ENCODE data around the gene GADD45G.

GADD45G gene

DNA sequence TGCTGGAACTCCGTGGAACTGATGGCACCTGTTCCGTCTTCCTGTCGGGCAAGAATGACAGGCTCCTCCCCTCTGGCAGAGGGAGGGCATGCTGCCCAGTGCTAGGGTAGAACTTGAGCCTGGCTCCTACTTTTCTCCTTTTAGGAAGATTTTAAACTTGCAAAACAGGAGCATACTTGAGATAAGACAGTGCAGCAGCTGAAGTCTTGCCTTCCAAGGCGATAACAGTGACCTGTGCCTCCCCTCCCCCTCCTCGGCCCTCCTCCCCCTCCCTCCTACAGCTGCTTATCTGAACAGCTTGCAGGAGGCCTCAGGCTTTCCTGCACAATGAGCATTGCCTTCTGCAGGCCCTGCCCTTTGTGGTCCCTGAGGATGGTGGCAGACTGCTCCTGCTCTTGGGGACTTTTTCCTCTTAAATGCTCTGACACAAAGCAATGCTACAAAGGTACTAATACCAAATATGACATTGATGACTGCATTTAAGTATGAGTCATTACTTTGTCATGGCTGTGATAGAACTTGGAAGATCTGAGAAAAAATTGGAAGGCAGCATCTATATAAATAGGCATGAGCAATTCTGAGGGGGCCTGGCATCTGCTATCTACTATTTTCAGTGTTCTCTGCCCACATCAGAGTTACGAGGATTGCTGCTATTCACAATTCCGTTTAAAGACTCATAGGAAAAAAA lies 2.0 kb downstream of the GADD45G start:
- Histone ChIP-seq H3K27ac (peak overlapping the region in 14 of 21 experiments; percentile 37 to 95 (median 81)), H3K4me3 (peak overlapping the region in 6 of 7 experiments; percentile 54 to 70 (median 66))

DNA sequence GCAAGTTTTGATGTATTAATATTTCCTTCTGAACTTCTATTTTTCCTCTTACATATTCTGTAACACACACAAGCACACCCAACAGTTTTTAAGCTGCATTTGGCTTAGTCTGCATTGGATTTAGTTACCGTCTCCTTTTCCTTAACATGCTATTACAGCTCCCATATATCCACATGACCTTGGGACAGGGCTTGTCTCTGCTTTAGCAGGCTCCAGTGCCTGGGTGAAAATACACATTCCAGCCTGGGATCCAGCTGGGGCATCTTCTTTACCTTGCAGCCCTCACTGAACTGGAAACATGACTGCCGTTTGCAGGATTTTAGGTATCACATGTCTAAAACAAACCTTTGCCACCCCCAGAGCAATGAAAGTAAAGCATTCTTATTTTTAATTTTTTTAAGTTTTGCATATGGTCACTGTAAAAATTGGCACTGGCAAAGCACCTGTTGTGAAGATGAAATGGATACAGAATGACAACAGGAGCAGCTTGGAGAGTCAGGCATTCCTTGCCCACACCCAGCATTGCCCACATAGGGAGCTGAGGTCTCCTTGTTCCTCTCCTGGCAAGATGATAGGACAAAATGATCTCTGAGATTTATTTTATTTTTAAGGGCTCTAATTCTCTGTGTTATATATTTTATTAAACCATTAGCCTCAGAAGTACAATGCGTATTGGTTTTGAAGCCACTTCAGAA lies 4.0 kb downstream of the GADD45G start:
- Histone ChIP-seq H3K4me3 (no peak overlapping the region), H3K27ac (no peak overlapping the region)

GRCh38 chr9:89609426-89610006 lies 4.7 kb downstream of the GADD45G start:
- Histone ChIP-seq H3K27ac (no peak overlapping the region), H3K4me3 (no peak overlapping the region)

GRCh38 chr9:89610391-89610925 lies 5.6 kb downstream of the GADD45G start:
- H3K27ac ChIP-seq: no peak overlapping the region

DNA sequence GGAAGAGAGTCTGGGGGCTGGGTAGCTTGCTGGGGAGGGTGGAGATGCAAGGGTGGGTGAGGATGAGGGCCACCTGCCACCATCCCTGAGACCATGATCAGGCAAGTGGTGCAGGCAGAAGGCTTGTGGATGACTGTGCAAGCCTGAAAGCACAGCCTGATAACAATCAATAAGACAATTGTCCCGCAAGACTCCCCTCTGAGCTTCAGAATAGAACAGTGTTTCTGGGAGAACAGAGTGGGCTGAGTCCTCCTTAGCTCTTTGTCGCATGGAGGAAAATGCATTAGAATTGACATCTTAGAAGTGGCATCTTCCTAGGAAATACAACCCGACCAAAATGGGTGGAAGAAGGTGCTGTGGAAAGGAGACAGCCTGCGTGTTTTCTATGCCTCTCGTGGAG lies 6.6 kb downstream of the GADD45G start:
- Histone ChIP-seq H3K4me3 (no peak overlapping the region), H3K27ac (no peak overlapping the region)

More at GRCh38 chr9:89610391-89610925, 5.6 kb downstream of the GADD45G start:
- no peak overlapping the region for H3K4me3 ChIP-seq

DNA sequence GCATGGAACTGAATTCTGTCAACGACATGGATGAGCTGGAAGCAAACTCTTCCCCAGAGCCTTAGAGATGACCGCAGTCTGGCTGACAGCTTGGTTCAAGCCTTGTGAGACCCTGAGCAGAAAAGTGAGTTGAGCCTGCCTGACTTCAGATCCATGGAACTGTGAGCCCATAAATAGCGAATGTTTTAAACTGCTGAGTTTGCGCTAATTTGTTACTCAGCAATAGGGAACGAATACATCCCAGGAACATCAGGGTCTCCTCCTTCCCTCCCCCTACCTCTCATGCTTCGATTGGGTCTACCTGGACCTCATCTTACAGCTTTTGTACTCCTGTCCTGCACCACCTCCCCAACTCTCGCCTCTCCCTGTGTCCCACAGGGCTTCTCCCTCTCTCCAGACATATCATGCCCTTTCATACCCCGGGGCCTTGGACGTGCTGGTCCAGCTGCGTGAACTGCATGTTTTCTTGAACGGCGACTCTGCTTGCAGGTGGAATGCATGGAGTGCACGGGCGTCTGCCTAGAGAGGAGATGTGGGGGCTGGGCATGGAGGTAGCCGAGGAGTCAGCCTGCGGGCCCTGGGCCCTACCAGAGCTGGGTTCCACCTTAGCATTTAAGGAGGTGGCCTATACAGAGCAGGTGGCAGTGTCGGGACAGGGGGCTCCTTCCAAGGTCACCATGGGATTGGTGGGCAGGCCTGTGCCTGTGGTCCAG lies 7.9 kb downstream of the GADD45G start:
- H3K4me3 ChIP-seq: no peak overlapping the region
- no peak overlapping the region for H3K27ac ChIP-seq

- no peak overlapping the region for H3K27ac ChIP-seq
- no peak overlapping the region for H3K4me3 ChIP-seq
These were observed 9.4 kb downstream of the GADD45G start for GRCh38 chr9:89613912-89614892.

DNA sequence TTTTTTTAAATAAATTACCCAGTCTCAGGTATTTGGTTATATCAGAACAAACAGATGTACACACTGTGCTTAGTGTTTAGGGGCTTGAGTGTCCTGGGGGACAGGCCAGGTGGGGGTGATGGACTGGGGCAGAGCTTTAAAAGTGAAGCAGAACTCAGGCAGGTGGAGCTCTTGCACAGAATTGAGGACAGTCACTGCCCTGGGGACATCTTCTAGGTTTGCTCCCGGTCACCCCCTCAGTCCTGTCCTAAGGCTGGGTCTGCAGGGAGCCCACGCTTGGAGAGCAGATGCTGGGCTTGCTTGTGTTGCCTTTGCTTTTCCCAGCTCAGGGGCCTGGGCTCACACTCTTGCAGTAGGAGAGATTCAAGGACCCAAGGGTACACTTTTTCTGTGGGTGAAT lies 10.8 kb downstream of the GADD45G start:
- no peak overlapping the region for H3K4me3 ChIP-seq
- H3K27ac ChIP-seq: no peak overlapping the region

GRCh38 chr9:89616411-89616810 lies 11.6 kb downstream of the GADD45G start:
- no peak overlapping the region for H3K27ac ChIP-seq
- no peak overlapping the region for H3K4me3 ChIP-seq

DNA sequence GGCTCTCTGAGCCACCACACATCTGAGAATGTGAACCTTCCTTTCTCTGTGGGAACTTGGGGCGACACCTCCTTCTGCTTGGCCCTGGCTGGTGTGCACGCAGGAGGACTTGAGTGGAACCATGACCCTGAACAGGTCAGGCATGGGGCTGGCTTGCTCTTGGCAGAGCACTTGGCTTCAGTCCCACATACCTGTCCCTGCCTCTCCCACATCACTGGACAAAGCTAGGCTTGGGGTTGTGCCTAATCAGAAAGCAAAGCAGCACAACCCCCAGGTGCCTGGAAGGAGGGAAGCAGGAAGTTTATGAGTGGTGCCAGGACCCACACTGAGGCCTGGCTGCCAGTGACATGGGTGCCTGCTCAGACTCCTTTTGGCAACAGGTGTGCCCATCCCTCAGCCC lies 13.2 kb downstream of the GADD45G start:
- Histone ChIP-seq H3K4me3 (no peak overlapping the region), H3K27ac (no peak overlapping the region)

GRCh38 chr9:89619019-89619418 lies 14.2 kb downstream of the GADD45G start:
- Histone ChIP-seq H3K27ac (no peak overlapping the region), H3K4me3 (no peak overlapping the region)

GRCh38 chr9:89619424-89620138 lies 14.8 kb downstream of the GADD45G start:
- Histone ChIP-seq H3K4me3 (no peak overlapping the region), H3K27ac (no peak overlapping the region)

GRCh38 chr9:89621031-89621430 lies 16.2 kb downstream of the GADD45G start:
- Histone ChIP-seq H3K27ac (no peak overlapping the region), H3K4me3 (no peak overlapping the region)

DNA sequence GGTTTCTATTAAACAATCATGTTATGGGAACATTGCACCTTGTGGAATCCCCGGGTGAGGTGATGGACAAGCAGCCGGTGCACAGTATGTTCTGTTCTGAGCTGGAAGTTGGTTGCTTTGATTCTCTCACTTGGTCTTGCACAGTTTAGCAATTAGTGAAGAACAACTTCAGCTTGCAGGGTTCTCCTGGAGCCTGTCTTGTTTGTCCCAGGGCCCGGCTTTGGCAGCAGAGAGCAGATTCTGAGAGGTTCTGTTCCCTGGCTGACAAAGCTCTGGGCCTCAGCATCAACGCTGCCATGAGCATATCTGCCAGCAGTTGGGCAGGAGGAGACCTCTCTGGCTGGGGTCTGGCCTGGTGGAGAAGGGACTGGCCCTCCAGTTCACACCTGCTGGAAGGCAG lies 16.9 kb downstream of the GADD45G start:
- H3K27ac ChIP-seq: no peak overlapping the region

GRCh38 chr9:89622933-89623861 lies 18.4 kb downstream of the GADD45G start:
- H3K27ac ChIP-seq: no peak overlapping the region
- no peak overlapping the region for H3K4me3 ChIP-seq

More for the DNA sequence above, 16.9 kb downstream of the GADD45G start:
- H3K4me3 ChIP-seq: no peak overlapping the region

GRCh38 chr9:89623925-89624420 lies 19.2 kb downstream of the GADD45G start:
- H3K4me3 ChIP-seq: no peak overlapping the region
- no peak overlapping the region for H3K27ac ChIP-seq

Measured in skin epidermis (tissue), 12 donors.